Keratinocyte (primary cell): ENCODE measurements around the gene BRD1.
"Not testable (repeated sequence)": the region's sequence is repeated elsewhere in the genome, so short reads cannot be mapped to it uniquely, and the experiment has no call there.

Experiments
- EZH2 ChIP-seq: IDR thresholded peaks from one replicate; pipeline ENCODE4 v1.6.1; 2012; ENCODE audit warnings: inconsistent platforms, mild to moderate bottlenecking, low read length, moderate library complexity
- TF ChIP-seq, protein P1 (sequence below), 3 experiments: IDR thresholded peaks in 1 of 3; conservative IDR thresholded peaks in 1 of 3; optimal IDR thresholded peaks in 1 of 3; 2 replicates in 2 of 3; 3 replicates in 1 of 3; pipeline versions ENCODE3 to v1.5.1; 2011; ENCODE audit warnings: low read length in 3 of 3, mild to moderate bottlenecking in 3 of 3, moderate library complexity in 2 of 3, control low read depth in 1 of 3, inconsistent platforms in 1 of 3; ENCODE audit not compliant: insufficient read depth in 2 of 3; ENCODE audit errors: extremely low read depth in 1 of 3

DNA sequence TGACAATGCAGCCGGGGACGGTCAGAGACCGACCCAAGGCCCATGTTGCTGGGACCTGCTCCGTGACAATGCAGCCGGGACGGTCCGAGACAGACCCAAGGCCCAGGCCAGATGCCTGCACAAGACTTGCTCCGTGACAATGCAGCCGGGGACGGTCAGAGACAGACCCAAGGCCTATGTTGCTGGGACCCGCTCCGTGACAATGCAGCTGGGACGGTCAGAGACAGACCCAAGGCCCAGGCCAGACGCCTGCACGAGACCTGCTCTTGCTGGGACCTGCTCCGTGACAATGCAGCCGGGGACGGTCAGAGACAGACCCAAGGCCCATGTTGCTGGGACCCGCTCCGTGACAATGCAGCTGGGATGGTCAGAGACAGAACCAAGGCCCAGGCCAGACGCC, 45.8 kb downstream of the BRD1 start:
- TF ChIP-seq, protein P1, sequence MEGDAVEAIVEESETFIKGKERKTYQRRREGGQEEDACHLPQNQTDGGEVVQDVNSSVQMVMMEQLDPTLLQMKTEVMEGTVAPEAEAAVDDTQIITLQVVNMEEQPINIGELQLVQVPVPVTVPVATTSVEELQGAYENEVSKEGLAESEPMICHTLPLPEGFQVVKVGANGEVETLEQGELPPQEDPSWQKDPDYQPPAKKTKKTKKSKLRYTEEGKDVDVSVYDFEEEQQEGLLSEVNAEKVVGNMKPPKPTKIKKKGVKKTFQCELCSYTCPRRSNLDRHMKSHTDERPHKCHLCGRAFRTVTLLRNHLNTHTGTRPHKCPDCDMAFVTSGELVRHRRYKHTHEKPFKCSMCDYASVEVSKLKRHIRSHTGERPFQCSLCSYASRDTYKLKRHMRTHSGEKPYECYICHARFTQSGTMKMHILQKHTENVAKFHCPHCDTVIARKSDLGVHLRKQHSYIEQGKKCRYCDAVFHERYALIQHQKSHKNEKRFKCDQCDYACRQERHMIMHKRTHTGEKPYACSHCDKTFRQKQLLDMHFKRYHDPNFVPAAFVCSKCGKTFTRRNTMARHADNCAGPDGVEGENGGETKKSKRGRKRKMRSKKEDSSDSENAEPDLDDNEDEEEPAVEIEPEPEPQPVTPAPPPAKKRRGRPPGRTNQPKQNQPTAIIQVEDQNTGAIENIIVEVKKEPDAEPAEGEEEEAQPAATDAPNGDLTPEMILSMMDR (optimal IDR thresholded peaks at IDR 0.05 in 1 of 3, IDR thresholded peaks at IDR 0.05 in 1 of 3, conservative IDR thresholded peaks at IDR 0.05 in 1 of 3; ENCODE audit: extremely low read depth in 1 of 3, insufficient read depth in 2 of 3, low read length in 3 of 3): not testable (repeated sequence)
- TF ChIP-seq EZH2: not testable (repeated sequence)
